ENCODE results near the gene ANXA11.
"Not testable (repeated sequence)": the region's sequence is repeated elsewhere in the genome, so short reads cannot be mapped to it uniquely, and the experiment has no call there.

The ANXA11 gene

DNA sequence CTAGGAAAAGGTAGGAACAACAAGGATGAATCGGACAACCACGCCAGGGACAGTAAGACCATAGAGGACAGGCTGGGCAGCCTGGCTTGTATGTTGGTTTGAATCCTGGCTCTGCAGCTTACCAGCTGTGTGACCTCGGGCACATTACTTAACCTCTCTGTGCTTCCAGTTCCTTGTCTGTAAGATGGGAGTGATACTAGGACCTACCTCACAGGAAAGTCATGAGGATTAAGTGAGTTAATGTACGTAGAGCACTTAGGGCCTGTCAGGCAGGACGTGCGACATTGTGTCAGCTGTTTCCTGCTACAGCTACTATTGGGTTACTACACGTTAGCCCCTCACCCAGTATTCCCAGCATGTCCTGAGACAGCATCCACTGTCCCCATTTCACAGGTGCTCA is 40.7 kb downstream of the ANXA11 start:
- no peak for DNase-seq

- DNase-seq, result no peak
Observed at GRCh38 chr10:80163741-80164341, 41.5 kb downstream of the ANXA11 start.

- DNase-seq, result no peak
Observed at GRCh38 chr10:80161321-80162083, 43.8 kb downstream of the ANXA11 start.

GRCh38 chr10:80160361-80161320 is 44.7 kb downstream of the ANXA11 start:
- no peak for DNase-seq

GRCh38 chr10:80159166-80159873 is 46.0 kb downstream of the ANXA11 start:
- DNase-seq, result no peak

DNA sequence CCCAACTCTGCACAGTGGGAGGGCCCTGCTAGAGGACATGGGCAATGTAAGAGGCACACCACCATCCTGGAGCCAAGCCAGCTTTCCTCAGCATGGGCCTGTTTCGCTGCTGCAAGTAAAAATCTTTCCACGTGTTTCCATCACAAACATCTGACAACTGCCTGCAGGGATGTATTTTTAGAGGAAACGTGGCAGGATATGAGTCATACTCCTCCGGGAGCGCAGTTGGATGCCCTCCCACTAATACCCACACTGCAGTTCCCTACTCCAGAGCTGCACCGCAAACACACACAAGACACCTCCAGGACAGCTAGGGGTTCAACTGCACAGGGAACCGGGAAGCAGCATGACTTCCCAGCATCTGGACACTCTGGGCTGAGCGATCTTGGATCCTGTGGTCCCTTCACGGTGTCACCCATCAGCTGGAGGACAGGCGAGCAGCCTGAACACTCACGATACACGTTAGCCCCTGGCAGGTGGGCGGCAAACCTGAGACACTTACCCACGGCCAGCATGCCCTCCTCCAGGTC is 46.7 kb downstream of the ANXA11 start:
- DNase-seq, result no peak

- no peak for DNase-seq
Observed at GRCh38 chr10:80158126-80158525, 47.2 kb downstream of the ANXA11 start.

DNA sequence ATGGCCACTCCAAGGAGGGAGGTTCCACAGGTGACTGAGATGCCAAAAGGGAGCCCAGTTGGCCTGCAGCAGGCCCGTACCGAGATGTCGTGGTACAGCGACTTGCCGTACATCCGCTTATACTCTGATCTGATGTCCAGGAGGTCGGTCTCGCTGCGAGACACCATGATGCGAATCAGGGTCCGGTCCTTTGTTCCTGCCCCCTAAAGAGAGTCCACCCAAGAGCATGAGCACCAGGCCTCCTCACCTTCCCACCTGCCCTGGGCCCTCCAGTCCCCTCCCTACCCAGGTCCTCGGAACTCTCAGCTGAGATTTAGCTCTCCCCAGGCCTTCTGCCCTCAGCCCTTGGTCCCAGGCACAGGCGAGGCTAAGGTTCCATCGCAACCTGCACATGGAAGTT is 47.8 kb downstream of the ANXA11 start:
- no peak for DNase-seq

GRCh38 chr10:80156216-80156615 is 49.1 kb downstream of the ANXA11 start:
- no peak for DNase-seq

DNA sequence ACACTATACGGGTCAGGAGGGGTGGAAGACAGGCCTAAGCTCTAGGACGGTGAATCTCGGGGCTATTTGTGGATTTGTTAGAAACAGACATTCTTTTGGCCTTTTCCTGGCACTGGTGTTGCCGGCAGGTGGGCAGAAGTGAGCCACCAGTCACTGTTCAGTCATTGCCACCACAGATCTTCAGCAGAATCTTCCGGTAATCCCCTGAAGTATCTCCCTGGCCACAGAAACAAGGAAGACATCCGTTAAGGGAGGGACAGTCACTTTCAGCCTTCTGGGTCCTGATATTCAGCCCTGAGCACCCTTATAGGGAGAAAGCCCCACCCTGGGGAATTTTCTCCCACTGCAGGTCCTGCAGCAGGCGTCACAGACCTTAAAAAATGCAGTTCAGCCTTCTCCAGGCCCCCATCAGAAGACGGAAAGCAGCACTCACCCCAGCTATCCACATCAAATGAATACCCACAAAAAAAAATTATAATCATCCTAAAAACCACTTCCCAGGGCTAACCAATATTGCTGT is 49.6 kb downstream of the ANXA11 start:
- no peak for DNase-seq

GRCh38 chr10:80154978-80155695 is 50.2 kb downstream of the ANXA11 start:
- DNase-seq, result no peak

DNA sequence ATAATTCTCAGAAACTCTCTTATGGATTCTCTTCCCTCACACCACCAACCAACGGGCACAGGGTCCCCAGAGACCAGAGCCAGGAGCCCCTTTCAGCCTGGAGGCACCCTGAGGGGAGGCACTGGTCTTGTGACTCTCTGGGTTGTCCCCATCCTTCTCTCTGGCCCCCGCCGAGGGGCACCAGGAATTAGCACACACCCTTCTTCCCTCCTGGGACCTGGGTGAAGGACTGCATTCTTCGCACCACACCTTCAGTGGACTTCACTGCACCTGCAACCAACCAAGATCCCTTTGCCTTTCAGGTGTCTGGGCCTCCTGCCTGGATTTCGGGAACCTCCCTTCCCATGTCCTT is 50.7 kb downstream of the ANXA11 start:
- no peak for DNase-seq

DNA sequence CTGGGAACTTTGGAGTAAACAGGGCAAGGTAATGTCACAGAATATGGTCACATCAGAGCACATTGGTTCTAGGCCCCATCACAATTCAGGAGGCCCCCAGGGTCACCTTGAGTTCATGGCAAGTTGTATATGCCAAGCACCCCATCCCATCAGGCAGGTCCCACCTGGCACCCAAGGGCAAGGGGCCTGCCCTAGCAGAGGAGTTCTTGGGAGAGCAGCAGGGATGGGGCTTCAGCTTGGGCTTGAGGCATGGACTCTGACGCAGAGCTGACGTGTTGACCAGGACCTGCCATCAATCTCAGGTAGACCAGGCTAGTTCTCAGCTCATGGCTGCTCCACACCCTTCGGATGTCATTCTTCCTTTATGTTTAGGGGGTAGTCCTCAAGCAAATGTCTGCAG is 51.9 kb downstream of the ANXA11 start:
- no peak for DNase-seq

GRCh38 chr10:80152820-80153219 is 52.5 kb downstream of the ANXA11 start:
- DNase-seq, result no peak

DNA sequence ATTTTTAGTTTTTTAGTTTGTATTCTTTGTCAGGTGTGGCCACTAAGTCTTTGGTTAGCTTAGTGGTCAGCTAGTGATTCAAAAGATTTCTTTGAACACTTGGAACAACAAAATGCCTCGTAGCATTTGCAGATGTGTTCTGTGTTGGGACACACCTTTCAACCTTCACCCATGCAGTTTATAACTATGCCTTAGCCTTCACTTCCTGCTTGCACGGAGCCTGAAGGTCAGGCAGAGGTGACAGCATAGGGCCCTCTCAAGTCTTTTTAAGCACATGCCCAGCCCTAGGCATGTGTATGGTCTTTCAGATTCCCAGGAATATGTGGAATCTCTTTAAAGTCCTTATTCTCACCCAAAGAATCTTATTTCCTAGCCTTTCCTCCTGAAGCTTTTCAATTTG is 55.2 kb downstream of the ANXA11 start:
- DNase-seq, result no peak

GRCh38 chr10:80149123-80149522 is 56.2 kb downstream of the ANXA11 start:
- no peak for DNase-seq

DNA sequence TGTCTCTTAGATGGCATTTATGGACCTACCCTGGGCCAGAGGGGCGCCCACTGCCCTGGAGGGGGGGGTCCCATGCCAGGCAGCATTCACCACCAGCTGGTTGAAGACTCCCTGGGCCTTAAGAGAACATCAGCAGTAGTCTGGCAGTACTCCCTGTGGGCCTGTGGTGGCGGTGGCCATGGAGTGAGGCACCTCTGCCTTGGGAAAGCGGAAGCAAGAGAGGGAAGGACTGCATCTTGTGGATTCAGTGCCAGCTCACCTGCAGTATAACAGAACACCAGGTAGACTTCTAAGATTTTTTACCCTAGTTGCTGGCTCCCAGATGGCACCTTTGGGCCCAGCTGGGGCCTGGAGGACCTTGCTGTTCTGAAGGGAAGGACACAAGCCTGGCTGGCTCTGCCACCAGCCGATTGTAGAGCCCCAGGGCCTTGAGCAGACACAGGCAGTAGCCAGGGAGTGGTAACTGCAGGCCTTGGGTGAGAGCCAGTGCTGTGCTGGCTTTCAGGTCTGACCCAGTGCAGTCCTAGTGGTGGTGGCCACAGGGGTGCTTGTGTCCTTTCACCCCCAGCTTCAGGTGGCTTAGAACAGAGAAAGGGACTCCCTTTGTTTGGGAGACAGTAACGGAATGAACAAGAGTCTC is 57.1 kb downstream of the ANXA11 start:
- no peak for DNase-seq

- DNase-seq, result no peak
Observed at GRCh38 chr10:80146918-80147317, 58.4 kb downstream of the ANXA11 start.

DNA sequence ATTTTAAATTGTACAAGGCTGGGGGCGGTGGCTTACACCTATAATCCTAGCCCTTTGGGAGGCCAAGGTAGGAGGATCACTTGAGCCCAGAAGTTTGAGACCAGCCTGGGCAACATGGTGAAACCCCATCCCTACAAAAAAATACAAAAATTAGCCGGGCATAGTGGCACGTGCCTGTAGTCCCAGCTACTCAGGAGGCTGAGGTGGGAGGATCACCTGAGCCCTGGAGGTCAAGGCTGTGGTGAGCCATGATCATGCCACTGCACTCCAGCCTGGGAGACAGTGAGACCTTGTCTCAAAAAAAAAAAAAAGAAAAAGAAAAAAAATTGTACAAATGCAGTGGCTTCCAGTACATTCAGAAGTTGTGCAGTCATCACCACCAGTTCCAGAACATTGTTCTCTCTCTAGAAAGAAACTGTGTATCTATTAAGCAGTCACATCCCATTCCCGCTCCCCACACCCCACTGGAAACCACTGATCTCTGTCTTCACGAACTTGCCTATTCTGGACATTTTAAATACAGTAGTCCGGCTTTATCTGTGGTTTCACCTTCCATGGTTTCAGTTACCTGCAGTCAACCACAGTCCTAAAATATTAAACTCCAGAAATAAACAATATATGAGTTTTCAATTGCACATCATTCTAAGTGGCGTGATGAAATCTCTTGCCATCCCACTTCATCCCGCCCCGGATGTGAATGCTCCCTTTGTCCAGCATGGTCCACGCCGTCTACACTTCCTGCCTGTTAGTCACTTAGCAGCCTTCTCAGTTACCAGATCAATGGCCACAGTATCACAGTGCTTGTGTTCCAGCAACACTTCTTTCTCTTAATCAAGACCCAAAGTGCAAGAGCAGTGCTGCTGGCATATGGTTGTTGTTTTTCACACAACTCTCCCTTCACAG is 59.7 kb downstream of the ANXA11 start:
- not testable (repeated sequence) for DNase-seq

- peak; percentile 21 for DNase-seq
Observed at GRCh38 chr10:80144696-80145131, 60.6 kb downstream of the ANXA11 start.
